GM12878 (cell line): ENCODE measurements around the gene IMMP2L.

ENCODE experiments used
- ETV6 ChIP-seq, 2 experiments: fragments of 450-650 bp in 1 of 2; IDR thresholded peaks in 1 of 2; conservative IDR thresholded peaks in 1 of 2; 2 replicates each; pipeline ENCODE4 v1.6.1; 2014; ENCODE audit warnings: antibody characterized with exemption in 1 of 2, borderline replicate concordance in 1 of 2, low read depth in 1 of 2, mild to moderate bottlenecking in 1 of 2, moderate library complexity in 1 of 2
- POLR2A ChIP-seq: IDR thresholded peaks from 2 replicates; pipeline ENCODE4 v1.6.1; 2011; ENCODE audit warnings: low read depth, mild to moderate bottlenecking, low read length
- ZNF592 ChIP-seq: fragments of 450-650 bp; IDR thresholded peaks from 2 replicates; pipeline ENCODE4 v1.6.1; 2017; ENCODE audit warnings: mild to moderate bottlenecking, moderate library complexity

GRCh38 chr7:110645060-110645459 is 917.2 kb downstream of the IMMP2L start:
- no peak for TF ChIP-seq ETV6 (conservative IDR thresholded peaks at IDR 0.05 in 1 of 2, IDR thresholded peaks at IDR 0.05 in 1 of 2; ENCODE audit: borderline replicate concordance in 1 of 2, low read depth in 1 of 2)
- no peak for TF ChIP-seq ZNF592
- TF ChIP-seq POLR2A: no peak
